Cardiac muscle cell (in vitro differentiated cells and primary cell): ENCODE data around the gene GTF2A1L. TPM values are rescaled to one million over a fixed set of nuclear protein-coding genes. Genes with fewer than 3 reads are reported as not detected.
A peak's percentile ranks its signal among the peaks of the same experiment; 100 is the strongest.

ENCODE experiments used
- DNase-seq, 2 donors: peaks; one replicate each; pipeline versions ENCODE4 v3.0.0 to v3.0.0-alpha.2; 2010 to 2017; ENCODE audit warnings: low read depth in 1 of 2, low spot score in 1 of 2
- H3K27ac ChIP-seq: fragments of 200-600 bp; sonication (generic); 2 replicates; pipeline ENCODE4 v1.5.1; 2016
- H3K27me3 ChIP-seq: fragments of 200-600 bp; sonication (generic); 2 replicates; pipeline ENCODE4 v1.6.0; 2016; ENCODE audit warnings: control low read depth
- H3K36me3 ChIP-seq: fragments of 200-600 bp; sonication (generic); 2 replicates; pipeline ENCODE4 v1.5.1; 2016; ENCODE audit warnings: control low read depth
- H3K4me1 ChIP-seq: fragments of 200-600 bp; sonication (generic); 2 replicates; pipeline ENCODE4 v1.8.1; 2017; ENCODE audit warnings: low read depth, mild to moderate bottlenecking, mixed run types
- H3K4me3 ChIP-seq: fragments of 200-600 bp; sonication (generic); 2 replicates; pipeline ENCODE4 v1.5.1; 2016; ENCODE audit warnings: mild to moderate bottlenecking
- H3K9me3 ChIP-seq: fragments of 200-600 bp; sonication (generic); 2 replicates; pipeline ENCODE4 v1.5.1; 2017; ENCODE audit warnings: low read depth, mild to moderate bottlenecking, control low read depth
- polyA plus RNA-seq: library from polyadenylated mRNA; unstranded; fragments of >200 nt; fragmentation: Nextera tagmentation; extraction: Ambion mirVana; gene quantifications from 2 replicates; pipeline ENCODE4 v1.2.1, GENCODE V29; 2016
- total RNA-seq: library from RNA; depleted of rRNA; stranded (reverse); fragments of >200 nt; gene quantifications from 2 replicates; pipeline ENCODE4 v1.2.3, GENCODE V29; 2016
- TF ChIP-seq, protein P1 (sequence below): IDR thresholded peaks from 2 replicates; pipeline ENCODE4 v1.5.1; 2012; ENCODE audit warnings: low read depth, mild to moderate bottlenecking, low read length

Gene GTF2A1L
- total and polyA plus RNA-seq, 2 experiments from 2014 or later: 0.68 to 1.4 TPM

DNA sequence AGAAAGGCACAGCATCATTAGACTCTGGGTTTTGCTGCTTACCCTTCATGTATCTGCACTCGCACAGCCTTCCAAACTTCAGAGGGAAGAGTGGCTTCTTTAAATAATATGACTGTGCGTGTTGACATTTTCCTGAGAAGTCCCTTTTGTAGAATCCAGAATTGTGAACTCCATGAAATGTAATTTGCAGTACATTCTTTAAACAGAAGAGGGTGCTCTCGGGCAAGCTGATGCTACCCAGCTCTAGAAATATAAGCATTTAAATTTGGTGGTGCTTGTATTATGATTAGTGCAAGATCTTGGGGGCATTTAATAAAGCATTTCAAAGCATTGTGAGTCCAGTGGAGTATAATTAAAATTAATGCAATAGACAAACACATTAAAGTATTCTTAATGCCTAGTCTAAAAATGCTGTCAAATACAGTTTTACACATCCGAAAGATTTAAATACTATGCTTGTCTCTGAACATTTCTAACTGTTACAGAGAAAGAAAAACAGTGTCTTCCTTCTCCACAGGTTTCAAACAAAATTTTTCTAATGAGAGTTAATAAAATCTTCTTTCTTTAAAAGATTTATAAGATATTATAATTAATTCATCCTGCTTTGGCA lies 17.3 kb upstream of the GTF2A1L start:
- Histone ChIP-seq H3K27ac (no peak overlapping the region), H3K36me3 (no peaks in the 10 kb centered on the region), H3K9me3 (no peaks in the 10 kb centered on the region), H3K27me3 (no peaks in the 10 kb centered on the region), H3K4me3 (no peak overlapping the region), H3K4me1 (no peaks in the 10 kb centered on the region)
- TF ChIP-seq, protein P1, sequence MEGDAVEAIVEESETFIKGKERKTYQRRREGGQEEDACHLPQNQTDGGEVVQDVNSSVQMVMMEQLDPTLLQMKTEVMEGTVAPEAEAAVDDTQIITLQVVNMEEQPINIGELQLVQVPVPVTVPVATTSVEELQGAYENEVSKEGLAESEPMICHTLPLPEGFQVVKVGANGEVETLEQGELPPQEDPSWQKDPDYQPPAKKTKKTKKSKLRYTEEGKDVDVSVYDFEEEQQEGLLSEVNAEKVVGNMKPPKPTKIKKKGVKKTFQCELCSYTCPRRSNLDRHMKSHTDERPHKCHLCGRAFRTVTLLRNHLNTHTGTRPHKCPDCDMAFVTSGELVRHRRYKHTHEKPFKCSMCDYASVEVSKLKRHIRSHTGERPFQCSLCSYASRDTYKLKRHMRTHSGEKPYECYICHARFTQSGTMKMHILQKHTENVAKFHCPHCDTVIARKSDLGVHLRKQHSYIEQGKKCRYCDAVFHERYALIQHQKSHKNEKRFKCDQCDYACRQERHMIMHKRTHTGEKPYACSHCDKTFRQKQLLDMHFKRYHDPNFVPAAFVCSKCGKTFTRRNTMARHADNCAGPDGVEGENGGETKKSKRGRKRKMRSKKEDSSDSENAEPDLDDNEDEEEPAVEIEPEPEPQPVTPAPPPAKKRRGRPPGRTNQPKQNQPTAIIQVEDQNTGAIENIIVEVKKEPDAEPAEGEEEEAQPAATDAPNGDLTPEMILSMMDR: peak; percentile 70
- peak; percentile 67 to 73 for DNase-seq

DNA sequence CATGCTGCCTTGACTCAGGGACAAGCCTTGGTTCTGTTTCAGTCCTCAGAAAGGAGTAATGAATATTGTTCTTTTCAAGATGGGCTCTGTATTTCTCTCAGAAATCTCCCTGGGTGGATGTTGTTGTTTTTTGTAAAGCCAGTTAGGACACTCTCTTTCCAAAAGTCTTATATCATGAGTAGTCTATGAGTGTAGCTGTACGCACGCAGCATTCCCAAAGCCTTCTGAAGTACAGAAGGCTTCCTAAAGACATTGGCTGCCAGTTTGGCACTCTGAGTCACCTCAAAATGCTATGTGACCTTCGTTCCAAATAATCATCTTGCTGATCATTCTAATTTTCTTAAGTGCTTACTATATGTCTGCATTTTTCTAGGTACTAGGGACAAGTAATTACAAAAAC lies 16.7 kb upstream of the GTF2A1L start:
- Histone ChIP-seq H3K27ac (no peak overlapping the region), H3K4me3 (no peak overlapping the region), H3K4me1 (no peaks in the 10 kb centered on the region), H3K36me3 (no peaks in the 10 kb centered on the region), H3K9me3 (no peaks in the 10 kb centered on the region), H3K27me3 (no peaks in the 10 kb centered on the region)
- DNase-seq: peak in 1 of 2 donors; percentile 60
- TF ChIP-seq, protein P1: no peak

DNA sequence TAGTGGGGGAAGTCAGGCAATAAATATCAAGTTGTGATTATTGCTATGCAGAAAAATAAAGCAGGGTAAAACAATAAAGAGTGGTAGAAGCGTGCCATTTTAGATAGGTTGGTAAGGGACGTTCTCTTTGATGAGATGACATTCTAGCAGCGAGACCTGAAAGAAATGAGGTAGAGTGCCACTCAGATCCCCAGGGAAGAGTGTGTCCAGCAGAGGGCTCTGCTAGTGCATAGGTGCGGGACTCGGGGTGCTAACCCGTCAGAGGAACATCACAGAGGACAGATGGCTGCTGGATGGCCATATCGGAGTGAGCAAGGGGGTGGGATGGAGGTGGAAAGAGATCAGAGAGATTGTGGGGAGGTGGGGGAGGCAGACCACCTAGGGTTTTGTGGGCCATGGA lies 16.3 kb upstream of the GTF2A1L start:
- peak; percentile 26 to 35 for DNase-seq
- Histone ChIP-seq H3K27ac (no peak overlapping the region), H3K27me3 (no peaks in the 10 kb centered on the region), H3K4me3 (no peak overlapping the region), H3K36me3 (no peaks in the 10 kb centered on the region), H3K9me3 (no peaks in the 10 kb centered on the region), H3K4me1 (no peaks in the 10 kb centered on the region)
- TF ChIP-seq, protein P1: peak; percentile 45

DNA sequence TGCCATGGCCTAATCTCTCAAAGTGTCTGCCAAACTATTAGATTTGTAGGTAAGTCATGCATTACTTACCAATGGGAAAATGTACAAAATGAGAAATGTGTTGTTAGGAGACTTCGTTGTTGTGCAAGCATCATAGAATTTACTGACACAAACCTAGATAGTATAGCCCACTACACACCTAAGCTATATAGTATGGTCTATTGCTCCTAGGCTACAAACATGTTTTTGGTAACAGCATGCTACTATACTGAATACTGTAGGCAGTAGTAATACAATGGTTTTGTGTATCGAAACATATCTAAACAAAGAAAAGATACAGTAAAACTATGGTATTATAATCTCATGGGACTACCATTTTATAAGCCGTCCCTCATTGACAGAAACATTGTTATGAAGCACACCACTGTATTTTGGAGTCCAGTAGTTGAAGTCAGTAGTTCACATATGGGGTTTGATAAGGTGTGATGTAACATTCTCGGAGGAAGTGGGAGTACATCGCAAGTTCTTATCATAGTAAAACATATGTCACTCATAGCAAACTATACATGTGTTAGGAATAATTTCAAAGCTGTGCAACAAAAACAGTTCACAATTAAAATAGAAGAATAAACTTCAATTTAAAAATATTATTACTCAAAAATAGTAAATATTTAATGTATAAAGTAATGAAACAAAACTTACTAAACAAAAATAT lies 12.0 kb upstream of the GTF2A1L start:
- Histone ChIP-seq H3K27me3 (no peaks in the 10 kb centered on the region), H3K27ac (no peak overlapping the region), H3K36me3 (no peaks in the 10 kb centered on the region), H3K4me1 (no peaks in the 10 kb centered on the region), H3K4me3 (no peak overlapping the region), H3K9me3 (no peaks in the 10 kb centered on the region)
- TF ChIP-seq, protein P1: no peak
- DNase-seq: peak in 1 of 2 donors; percentile 46

DNA sequence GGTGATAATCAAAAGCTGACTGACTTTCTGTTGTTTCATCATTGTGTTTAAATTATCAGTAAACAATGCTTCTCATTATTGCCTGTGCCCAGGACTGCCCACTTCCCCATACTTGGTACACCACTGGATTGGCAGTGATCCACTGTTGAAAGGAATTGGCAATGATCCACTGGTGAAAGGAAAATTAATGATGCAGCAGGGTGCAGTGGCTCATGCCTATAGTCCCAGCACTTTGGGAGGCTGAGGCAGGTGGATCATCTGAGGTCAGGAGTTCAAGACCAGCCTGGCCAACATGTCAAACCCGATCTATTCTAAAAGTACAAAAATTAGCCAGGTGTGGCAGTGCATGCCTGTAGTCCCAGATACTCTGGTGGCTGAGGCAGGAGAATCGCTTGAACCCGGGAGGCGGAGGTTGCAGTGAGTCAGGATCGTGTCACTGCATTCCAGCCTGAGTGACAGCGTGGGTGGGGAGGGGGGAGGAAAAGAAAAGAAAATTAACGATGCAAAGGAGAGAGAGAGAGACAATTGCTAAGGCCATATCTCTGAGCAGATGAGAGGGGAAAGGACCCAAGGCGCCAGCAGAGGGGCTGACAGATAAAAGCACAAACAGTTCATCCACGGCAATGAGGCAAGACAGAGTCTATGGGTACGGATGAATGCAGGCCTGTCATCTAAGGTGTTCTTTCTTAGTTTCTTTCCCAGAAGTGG lies 10.2 kb upstream of the GTF2A1L start:
- no peaks in the 10 kb centered on the region for H3K9me3 ChIP-seq
- peak in 1 of 2 donors; percentile 64 for DNase-seq
- H3K36me3 ChIP-seq: no peaks in the 10 kb centered on the region
- TF ChIP-seq, protein P1: no peak
- no peaks in the 10 kb centered on the region for H3K4me1 ChIP-seq
- no peak overlapping the region for H3K27ac ChIP-seq
- H3K27me3 ChIP-seq: no peaks in the 10 kb centered on the region
- H3K4me3 ChIP-seq: no peak overlapping the region
